Kidney glomerular epithelial cell (primary cell): Measurements from ENCODE around the gene LTBR.
"Not testable (repeated sequence)": the region's sequence is repeated elsewhere in the genome, so short reads cannot be mapped to it uniquely, and the experiment has no call there.

Experiments used
- DNase-seq: peaks from one replicate; lab custom pipeline; 2025; lab: John Stamatoyannopoulos, UW

The LTBR gene

GRCh38 chr12:6383572-6384498, at the start of gene LTBR:
Gene LTBR, plus strand, starts transcription at chr12:6384162. Its CDS starts 197 bp downstream, at chr12:6384359.
- DNase-seq, result peak; percentile 44

GRCh38 chr12:6334359-6334758, 49.6 kb upstream of the LTBR start:
- DNase-seq, result no peak

- no peak for DNase-seq
Observed at GRCh38 chr12:6334940-6335450, 49.0 kb upstream of the LTBR start.

- peak; percentile 75 for DNase-seq
Observed at GRCh38 chr12:6335451-6336078, 48.4 kb upstream of the LTBR start.

GRCh38 chr12:6336079-6336888, 47.7 kb upstream of the LTBR start:
- peak; percentile 95 for DNase-seq

- no peak for DNase-seq
Observed at GRCh38 chr12:6336889-6337853, 46.8 kb upstream of the LTBR start.

- DNase-seq, result peak; percentile 13
Observed at GRCh38 chr12:6337958-6338433, 46.0 kb upstream of the LTBR start.

- not testable (repeated sequence) for DNase-seq
Observed at GRCh38 chr12:6338536-6338935, 45.4 kb upstream of the LTBR start.

- no peak for DNase-seq
Observed at GRCh38 chr12:6338955-6339354, 45.0 kb upstream of the LTBR start.

GRCh38 chr12:6340032-6340638, 43.8 kb upstream of the LTBR start:
- peak; percentile 51 for DNase-seq

- DNase-seq, result no peak
Observed at GRCh38 chr12:6340745-6341416, 43.1 kb upstream of the LTBR start.

GRCh38 chr12:6341417-6342139, 42.4 kb upstream of the LTBR start, which contains the start of gene TNFRSF1A:
Gene TNFRSF1A, minus strand, starts transcription at chr12:6342076. Its CDS starts 262 bp downstream, at chr12:6341814.
- peak; percentile 73 for DNase-seq

- DNase-seq, result no peak
Observed at GRCh38 chr12:6342140-6342889, 41.6 kb upstream of the LTBR start.

GRCh38 chr12:6343518-6343917, 40.4 kb upstream of the LTBR start:
- DNase-seq, result no peak

GRCh38 chr12:6344101-6344660, 39.8 kb upstream of the LTBR start:
- not testable (repeated sequence) for DNase-seq

- peak; percentile 80 for DNase-seq
Observed at GRCh38 chr12:6345319-6346091, 38.5 kb upstream of the LTBR start.

GRCh38 chr12:6346235-6346832, 37.6 kb upstream of the LTBR start:
- DNase-seq, result no peak
